Measurements from ENCODE around the gene C4orf36.
A peak's percentile ranks its signal among the peaks of the same experiment; 100 is the strongest.

The C4orf36 gene

DNA sequence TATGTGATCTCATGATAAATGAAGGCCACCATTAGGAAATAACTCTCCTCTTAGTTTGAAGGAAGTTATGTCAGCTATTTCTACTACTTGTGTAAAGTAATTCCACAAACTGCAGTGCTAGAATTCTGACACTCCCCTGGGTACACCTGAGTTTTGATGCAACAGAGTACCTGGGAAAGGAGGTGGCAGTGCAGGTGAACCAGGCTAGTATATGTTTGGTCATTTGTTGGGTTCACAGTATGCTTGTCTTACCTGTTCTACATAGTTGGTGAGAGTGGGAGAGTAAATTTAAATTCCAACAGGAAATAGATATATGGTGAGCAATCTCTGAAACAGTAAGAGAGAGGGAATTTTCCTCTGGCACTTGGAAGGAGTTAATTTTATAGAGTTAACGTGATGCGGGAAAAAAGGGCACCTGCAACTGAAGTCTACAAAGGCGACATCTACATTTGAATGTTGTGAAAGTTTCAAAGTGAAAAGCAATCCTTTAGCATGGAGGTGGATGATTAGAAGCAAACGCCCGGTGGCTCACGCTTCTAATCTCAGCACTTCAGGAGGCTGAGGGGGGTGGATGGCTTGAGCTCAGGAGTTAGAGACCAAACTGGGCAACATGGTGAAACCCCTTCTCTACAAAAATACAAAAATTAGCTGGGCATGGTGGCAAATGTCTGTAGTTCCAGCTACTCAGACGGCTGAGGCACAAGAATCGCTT, 34.7 kb downstream of the C4orf36 start:
- no peak for DNase-seq (ENCODE audit: low spot score)

DNA sequence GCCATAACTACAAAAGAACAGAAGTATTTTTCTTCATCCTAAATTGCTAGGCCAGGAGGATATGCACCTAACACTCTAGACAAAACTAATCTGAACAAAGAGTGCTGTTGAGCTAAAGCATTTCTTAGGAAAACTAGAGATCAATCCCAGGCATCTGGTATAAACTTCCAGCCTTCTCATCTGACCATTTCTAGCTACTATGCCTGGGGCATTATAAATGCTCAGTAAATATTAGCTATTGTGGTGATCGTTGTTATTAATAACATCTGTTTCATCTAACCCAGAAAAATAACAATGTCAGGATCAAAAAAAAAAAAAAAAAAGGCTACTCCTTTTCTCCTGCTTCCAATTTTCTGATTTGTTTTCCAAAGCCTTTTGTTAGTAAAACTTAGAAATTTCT, 35.3 kb downstream of the C4orf36 start:
- no peak for DNase-seq (ENCODE audit: low spot score)

DNA sequence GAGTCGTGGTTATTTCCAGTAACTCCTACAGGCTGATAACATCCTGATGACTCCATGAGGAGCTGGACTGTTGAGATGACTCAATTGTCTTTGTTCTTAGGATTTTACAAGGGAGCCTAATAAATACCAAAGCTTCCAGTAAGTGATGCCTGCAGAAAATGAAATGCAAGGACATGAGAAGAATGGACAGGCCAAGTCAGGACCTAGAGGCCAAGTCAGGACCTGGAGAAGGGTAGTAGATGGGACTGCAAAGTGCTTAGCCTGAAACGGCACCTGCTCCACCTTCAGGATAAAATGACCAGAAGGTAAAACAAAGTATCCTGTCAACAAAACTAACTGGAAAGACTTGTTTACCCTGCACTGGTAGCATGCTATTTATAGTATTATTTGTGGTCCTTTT, 36.6 kb downstream of the C4orf36 start:
- DNase-seq (ENCODE audit: low spot score) = peak; percentile 16

DNA sequence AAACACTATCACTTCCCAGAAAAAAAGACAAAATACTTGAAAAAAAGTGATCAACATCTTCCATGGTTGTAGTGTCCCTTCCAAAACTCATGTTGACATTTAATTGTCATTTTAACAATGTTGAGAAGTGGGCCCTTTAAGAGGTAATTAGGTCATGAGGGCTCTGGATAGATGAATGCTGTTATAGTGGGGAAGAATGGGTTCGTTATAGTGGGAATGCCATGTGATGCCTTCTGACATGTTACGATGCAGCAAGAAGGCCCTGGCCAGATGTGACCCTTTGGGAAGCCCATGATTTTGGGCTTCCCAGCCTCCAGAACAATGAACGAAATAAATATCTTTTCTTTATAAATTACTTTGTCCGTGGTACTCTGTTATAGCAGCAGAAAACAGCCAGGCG, 39.0 kb downstream of the C4orf36 start:
- no peak for DNase-seq (ENCODE audit: low spot score)

DNA sequence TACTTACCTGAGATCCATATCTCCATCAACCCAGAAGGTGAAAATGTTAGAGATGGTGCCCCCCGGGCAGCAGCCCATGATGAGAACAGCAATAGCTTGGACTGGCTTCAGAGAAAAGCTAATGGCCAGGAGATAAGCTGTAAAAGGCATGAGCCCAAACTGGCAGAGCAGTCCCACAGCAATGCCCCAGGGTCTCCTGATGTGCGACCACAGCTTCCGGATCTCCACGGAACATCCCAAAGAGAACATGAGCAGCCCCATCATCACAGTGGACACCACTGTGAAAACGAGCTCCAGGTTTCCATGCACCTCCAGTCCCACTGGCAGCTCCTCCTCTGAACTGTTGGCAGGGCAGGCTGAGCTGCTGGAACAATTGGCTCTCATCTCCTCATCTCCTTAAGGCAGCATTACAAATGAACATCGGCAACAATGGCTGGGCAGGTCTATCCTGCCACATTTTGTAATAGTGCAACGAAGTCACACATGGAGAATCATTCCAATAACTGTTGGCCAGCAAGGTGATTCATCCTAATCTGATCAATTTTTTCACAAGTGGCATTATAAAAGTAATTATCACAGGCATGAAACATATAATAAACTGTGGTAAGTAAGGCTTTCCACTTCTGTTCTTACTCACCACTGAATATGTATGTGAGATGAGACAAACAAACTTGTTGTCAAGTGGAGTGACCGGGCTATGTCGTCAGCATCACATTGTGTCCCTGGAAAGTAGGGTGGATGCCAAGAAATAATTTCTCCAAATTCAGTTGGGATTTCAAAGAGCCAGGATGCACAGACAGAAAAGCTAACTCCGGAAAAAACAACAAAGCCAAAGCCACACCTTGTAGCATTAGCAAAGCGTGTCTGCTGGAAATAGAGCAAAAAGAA, 43.2 kb downstream of the C4orf36 start, which contains the start of gene SLC10A6:
Gene SLC10A6 (minus strand): TSS at position 653 of the 888 bp plus-strand sequence. CDS start 269 bp downstream, at position 384.
- no peak for DNase-seq (ENCODE audit: low spot score)

DNA sequence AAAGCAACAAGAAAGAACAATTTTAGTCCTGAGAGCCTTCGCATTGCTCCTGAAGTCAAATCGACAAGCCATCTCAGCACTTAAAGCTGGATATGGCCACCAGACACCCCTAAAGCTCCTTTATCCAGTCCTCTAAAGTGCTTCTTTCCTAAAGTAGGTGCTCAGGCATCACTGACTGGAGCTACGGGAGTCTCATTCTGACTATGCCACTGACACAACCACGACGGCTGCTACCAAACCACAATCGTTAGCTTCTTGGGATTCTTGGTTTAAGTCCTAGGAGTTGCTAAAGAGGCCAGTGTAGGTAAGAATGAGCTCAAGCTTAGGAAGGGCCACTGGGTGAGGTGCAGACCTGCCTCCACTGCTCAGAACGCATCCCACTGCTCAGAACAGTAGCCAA, 44.1 kb downstream of the C4orf36 start:
- DNase-seq (ENCODE audit: low spot score) = no peak

DNA sequence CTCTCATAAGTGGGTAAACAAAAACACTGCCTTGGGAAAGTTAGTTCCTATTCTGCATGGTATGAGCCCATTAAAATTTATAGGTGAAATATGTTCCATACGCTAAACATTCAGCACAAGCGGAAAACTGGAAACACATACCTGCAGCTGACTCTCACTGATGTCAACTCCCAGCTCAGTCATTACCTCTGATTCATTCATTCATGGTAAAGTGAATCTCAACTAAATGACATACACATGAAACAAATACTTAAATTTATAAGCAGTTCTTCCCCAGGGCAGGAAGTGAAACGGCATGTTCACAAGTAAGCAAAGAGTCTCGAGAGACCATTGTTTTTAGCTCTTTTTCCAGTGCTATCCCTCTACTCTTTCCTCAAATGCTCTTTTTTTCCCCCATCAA, 44.7 kb downstream of the C4orf36 start:
- DNase-seq (ENCODE audit: low spot score) = no peak

DNA sequence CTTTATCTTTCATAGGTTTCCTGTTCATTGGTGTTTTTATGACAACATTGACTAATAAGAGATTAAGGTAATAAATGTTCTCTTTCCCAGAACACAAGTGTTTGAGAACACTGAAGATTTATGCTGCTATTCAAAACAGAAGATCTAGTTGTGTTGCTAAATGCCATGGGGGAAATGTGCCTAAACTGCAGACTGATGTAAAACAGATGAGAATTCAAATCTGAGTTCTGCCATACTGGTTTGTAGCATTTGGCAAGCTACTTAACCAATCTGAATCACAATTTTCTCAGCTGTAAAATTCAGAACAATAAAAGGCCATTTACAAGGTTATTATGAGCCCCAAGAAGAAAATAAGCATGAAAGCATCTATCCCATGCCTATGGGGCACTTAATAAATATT, 45.3 kb downstream of the C4orf36 start:
- DNase-seq (ENCODE audit: low spot score) = no peak

DNA sequence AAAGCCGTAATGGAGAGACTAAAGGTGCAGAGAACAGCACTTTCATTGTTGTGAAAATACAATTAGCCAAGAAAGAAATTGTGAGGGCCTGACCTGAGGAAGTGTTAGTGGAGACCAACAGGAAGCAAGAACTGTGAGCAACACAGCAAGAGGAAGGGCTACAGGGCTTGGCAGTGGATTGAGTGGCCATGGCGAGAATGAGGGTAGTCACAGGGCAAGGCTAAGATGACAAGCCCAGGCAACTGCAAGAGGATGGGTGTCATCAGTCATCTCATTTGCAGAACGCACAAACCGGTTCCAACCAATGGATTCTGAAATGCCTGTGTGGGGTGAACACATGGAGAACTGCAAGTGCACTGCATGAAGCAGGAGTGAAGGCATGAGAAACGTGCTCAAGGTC, 46.6 kb downstream of the C4orf36 start:
- no peak for DNase-seq (ENCODE audit: low spot score)

DNA sequence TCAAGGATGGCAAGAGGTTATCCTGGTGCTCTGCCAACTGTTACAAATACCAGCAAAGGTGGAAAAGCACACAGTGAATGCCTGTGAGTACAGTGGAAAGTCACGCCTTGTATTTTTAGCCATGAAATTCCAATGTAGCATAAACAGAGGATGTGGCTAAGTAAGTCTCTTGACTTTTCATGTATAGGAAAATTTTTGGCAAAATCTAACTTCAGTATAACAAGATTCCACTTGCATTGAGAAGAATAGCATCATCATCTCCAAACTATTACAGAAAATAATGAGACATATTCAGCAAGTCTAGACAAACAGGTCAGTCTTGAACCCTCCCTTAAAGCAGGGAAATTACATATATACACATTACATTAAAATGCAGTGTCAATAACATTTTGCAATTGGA, 50.9 kb downstream of the C4orf36 start:
- DNase-seq (ENCODE audit: low spot score) = no peak

DNA sequence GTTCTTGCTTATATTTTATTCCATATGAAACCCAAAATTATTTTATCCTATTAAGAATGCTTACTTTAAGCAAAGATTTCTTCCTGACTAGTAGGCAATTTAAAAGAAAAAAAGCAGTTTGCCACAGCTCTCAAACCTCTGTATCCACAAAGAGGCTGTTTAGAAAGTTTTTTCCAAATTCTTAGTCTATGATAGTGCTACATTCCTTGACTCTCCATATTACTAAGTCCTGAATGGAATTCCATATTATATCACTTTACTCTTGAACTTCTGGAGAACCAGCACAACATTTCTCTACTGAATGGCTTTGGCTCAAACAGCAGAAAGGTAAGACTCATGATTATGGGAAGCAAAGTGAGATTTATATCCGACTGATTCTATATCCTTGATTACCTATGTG, 51.4 kb downstream of the C4orf36 start:
- no peak for DNase-seq (ENCODE audit: low spot score)

DNA sequence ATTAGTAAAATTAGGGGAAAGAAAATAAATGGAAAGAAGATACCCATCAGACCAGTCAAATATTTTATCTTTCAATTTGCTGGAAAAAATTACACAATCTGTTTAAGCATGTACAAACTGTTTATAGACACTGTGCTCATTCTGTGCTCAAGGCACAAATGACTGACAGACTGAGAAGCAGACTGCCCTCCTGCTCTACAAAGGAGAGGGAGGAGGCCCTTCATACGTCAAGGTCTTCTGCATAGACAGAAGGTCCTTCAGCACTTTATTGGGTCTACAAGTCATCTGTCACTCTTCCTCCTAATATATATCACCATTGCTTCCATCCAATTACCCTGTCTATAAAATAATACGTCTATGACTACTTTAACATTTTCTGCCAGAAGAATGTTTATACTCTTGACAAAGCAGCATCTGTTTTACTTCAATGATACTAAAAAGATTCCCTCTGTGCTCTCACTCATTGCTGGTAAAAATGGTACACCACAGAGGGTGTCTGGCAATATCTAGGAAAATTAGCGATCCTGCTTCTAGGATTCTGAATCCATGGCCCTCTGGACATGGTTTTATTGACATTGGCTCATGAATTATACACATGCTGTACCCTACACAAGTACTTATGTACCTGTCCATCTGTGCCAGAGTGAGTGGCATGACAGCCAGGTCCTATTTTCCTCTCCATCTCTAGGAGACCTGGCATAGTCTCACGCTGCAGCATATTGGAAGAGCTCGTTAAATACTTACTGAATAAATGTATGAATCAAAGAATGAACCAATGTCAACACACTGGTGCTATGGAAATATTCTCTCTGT, 54.3 kb downstream of the C4orf36 start:
- DNase-seq (ENCODE audit: low spot score) = no peak

DNA sequence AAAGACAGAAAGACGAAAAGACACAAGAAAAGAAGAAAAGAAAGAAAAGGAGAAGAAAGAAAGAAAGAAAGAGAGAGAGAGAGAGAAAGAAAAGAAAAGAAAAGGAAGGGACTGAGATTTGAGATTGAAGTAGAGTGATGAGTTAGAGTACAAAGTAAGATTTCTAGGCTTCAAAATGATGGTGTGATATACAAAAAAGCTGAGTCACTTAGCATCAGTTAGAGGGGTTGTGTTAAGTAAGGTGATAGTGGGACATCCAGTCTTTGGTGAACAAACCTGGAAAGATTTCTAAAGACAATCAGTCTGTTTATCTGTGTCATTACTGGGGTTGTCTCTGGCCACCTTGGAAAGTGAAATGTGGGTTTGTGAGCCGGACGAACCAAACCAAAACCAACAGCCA, 56.5 kb downstream of the C4orf36 start:
- no peak for DNase-seq (ENCODE audit: low spot score)

DNA sequence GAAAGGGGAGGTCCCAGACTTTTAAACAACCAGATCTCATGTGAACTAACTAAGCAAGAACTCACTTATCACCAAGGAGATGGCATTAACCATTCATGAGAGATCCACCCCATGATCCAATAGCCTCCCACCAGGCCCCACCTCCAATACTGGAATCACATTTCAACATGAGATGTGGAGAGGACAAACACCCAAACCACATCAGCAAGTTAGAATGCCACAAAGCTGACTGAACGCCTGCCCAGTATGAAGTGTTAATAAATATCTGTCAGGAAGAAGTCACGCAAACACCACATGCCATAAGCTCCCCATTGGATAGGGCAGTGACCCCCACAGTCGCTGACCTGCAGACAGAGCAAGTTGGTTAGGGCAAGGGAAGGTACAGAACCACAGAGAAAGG, 57.3 kb downstream of the C4orf36 start:
- no peak for DNase-seq (ENCODE audit: low spot score)

DNA sequence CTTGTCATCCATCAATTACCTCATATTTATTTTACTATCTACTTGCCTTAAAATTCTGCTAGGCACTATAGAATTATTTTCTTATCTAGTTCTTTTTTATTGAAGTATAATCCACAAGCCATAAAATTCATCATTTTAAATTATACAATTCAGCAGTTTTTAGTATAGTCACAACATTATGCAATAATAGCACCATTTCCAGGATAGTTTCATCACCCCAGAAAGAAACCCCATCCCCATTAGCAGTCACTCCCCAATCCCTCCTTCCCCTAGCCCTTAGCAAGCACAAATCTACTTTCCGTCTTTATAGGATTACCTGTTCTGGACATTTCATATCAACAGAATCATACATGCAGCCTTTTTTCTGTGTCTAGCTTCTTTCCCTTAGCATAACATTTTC, 58.6 kb downstream of the C4orf36 start:
- no peak for DNase-seq (ENCODE audit: low spot score)

DNA sequence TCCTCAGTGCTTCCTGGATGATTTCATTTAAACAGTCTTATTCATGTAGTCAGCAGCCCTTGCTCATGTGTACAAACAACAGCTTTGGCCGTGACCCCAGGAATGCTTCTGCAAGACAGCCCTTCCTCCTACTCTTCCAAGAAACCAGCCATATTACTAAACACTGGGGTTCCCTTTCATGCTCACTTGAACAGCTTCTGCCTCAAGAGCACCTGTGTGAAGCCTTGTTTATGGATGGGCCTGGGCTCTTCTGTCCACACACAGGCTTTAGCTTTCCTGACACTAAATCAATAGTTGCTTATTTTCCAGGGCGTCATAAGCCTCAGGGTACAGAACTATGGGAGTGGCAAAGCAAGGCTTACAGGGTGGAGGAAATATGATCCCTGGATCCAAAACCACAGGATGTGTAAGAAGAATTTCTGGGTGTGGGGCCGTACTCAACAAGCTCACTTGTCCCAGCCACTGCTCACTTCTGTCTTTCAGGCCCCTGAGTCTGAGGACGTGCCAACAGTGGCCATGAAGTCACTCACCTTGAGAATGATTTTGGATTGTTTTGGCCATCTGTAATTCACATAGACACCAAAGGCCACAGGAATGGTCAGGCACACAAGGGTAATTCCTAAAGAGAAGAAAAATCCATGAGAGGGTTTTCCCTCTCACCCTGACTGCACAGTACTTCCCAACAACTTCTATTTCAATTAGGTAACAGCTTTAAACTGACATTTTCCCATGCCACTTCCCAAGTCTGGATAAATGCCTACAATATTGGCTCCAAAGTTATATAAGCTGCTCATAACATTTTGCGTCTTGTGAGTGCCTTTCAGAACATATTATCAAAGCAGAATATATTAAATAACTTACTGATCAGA, 60.7 kb downstream of the C4orf36 start:
- DNase-seq (ENCODE audit: low spot score) = no peak

Measured in RKO (cell line).